GM21825 (cell line): Measurements from ENCODE around the gene PPP2R5D.
"Not testable (repeated sequence)": the region's sequence is repeated elsewhere in the genome, so short reads cannot be mapped to it uniquely, and the experiment has no call there.

Source experiments
- ATAC-seq: cut with Tn5 transposase; IDR thresholded peaks from one replicate; pipeline ENCODE4 v1.9.1; 2021; ENCODE audit warnings: mild to moderate bottlenecking, moderate library complexity; ENCODE audit not compliant: unreplicated experiment

Gene PPP2R5D

GRCh38 chr6:42988486-42989020, 4.2 kb downstream of the PPP2R5D start:
- no peak for ATAC-seq

DNA sequence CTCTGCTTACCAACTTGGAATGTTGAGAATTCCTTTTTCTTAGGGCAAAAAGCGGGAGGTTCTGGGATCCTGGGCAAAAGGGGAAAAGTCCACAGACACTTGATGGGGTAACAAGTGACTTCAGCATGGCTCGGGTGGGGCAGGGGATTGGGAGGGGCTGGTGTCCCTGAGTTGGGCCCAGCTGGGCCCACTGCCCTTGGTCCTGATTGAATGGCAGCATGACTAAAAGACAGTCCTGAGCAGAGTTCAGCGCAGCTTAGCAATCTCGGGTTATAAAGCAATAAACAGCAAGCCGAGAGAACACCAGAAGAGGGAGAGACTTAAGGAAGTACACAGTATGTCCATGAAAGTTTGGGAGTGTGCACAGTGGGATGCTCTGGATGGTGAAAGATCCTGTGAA, 5.6 kb downstream of the PPP2R5D start:
- ATAC-seq, result no peak

GRCh38 chr6:42993445-42993844, 9.1 kb downstream of the PPP2R5D start:
- ATAC-seq, result no peak

- no peak for ATAC-seq
Measured at GRCh38 chr6:42996513-42996912, 12.1 kb downstream of the PPP2R5D start.

GRCh38 chr6:42998205-42998604, 13.8 kb downstream of the PPP2R5D start:
- ATAC-seq, result not testable (repeated sequence)

DNA sequence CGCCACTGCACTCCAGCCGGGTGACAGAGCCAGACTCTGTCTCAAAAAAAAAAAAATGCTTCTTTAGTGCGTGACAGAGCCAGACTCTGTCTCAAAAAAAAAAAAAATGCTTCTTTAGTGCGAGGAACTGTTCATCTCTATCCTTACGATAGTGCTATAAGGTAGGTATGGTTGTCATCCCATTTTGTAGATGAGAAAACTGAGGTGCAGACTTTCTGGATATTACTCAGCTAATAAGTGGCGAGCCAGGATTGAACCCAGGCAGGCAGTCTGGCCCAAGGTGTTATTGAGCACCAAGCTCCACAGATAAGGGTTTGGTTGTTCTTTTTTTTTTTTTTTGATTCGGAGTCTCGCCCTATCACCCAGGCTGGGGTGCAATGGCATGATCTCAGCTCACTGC, 17.5 kb downstream of the PPP2R5D start:
- no peak for ATAC-seq

DNA sequence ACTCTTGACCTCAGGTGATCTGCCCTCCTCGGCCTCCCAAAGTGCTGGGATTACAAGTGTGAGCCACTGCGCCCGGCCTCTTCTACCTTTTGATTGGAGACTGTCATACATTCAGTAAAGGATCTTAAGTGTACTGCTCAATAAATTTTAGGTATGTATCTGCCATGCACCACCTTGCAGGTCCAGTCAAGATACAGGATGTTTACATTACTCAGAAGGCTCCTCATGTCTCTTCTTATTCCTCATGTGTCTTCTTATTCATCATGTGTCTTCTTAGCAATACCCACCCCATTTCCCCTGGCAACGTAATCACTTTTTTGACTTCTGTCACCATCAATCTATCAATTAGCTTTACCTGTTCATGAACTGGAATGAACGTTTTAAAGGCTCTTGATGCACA, 21.5 kb downstream of the PPP2R5D start:
- ATAC-seq, result no peak

DNA sequence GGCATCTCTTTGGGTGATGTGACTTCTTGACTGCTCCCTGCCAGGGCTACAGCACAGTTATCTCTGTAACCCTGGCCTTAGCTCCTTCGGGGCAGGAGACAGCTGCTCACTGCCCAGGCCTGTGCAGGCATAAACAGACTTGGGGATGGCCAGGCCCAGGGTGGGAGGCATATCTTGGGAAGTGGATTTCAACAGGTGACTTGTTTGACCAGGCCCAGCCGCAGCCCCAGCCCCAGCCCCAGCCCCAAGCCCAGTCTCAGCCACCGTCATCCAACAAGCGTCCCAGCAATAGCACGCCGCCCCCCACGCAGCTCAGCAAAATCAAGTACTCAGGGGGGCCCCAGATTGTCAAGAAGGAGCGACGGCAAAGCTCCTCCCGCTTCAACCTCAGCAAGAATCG, 21.9 kb downstream of the PPP2R5D start:
- ATAC-seq, result no peak

DNA sequence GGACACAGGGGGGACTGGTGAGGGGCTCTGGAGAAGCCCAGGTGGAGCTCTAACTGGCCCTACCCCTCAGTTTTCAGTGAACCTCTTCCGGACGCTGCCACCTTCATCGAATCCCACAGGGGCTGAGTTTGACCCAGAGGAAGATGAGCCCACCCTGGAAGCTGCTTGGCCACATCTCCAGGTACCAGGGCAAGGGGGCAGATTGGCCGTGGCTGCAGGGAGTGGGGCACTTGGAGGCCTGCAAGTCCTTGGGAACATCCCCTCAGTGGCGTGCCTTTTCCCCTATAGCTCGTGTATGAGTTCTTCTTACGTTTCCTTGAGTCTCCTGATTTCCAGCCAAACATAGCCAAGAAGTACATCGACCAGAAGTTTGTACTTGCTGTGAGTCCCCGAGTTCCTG, 22.8 kb downstream of the PPP2R5D start:
- ATAC-seq, result no peak

- no peak for ATAC-seq
Measured at GRCh38 chr6:43009124-43009523, 24.8 kb downstream of the PPP2R5D start.

DNA sequence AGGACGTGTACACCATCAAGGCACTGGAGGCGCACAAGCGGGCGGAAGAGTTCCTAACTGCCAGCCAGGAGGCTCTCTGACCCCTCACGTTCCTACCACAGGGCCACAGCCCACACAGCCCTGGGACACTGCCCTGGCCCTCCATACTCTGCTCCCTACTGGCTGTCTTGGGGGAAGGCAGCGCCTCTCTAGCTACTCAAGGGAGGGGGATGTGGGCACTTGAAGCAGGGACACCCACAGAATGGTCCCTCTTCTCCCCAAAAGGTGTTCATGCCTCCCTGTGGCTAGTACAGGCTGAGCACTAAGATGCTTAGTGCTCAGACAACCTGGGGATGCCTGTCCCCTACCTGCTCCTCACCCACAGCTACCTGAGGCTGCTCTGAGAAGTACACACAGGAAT, 26.8 kb downstream of the PPP2R5D start:
- ATAC-seq, result no peak

DNA sequence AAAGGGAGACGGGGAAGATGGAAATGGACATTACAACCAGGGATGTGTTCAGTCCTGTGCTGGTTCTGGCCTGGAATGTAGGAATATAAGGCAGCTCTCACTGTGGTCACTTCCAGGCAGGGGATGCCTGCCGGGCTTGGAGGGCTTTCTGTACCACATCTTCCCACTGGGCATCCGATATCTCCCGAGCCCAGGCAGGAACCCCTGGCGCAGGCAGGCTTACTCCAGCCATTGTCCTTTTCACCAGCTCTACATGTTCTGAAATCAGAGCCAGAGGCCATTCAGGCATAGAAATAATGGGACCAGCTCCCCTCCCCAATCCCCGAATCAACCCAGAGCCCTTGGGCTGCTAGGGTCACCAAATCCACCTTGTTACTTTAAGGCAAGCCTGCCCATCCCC, 28.0 kb downstream of the PPP2R5D start:
- ATAC-seq, result no peak

GRCh38 chr6:43013097-43013842, 28.9 kb downstream of the PPP2R5D start:
- peak; percentile 1 for ATAC-seq

DNA sequence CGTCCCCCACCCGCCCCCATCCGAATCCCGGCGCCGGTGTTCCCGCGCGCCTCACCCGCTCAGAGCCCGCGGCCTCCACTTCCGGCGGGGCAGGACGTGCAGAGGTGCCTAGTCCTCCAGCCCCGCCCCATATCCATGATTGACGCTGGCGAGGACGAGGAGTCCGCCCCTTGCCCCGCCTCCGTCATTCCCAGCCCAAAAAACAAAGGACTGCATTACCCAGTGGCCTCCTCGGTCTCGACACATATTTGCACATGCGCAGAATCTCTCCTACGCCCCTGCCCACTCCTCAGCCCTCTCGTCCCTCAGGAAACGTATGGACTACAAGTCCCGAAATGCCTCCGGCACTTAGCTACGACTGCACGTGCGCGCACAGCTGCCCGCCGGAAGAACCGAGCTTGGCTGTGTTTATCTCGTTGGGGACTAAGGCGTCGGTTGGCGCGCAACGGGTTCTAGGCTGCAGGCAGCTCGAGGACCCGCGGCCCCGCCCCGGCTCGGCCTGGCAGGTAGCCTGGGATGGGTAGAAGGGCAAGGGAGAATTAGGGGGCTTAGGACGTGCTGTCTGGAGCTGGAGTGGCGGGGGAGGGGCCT, 29.6 kb downstream of the PPP2R5D start, which contains the start of the genes KLHDC3 and MEA1:
KLHDC3 (plus strand) TSS at position 407 of the 591 bp plus-strand sequence. CDS start 2,944 bp downstream, outside the sequence.
MEA1 (minus strand) TSS at position 104 of the 591 bp plus-strand sequence. CDS start 133 bp downstream, outside the sequence.
- ATAC-seq, result peak; percentile 86

GRCh38 chr6:43014434-43014909, 30.1 kb downstream of the PPP2R5D start:
- ATAC-seq, result no peak

DNA sequence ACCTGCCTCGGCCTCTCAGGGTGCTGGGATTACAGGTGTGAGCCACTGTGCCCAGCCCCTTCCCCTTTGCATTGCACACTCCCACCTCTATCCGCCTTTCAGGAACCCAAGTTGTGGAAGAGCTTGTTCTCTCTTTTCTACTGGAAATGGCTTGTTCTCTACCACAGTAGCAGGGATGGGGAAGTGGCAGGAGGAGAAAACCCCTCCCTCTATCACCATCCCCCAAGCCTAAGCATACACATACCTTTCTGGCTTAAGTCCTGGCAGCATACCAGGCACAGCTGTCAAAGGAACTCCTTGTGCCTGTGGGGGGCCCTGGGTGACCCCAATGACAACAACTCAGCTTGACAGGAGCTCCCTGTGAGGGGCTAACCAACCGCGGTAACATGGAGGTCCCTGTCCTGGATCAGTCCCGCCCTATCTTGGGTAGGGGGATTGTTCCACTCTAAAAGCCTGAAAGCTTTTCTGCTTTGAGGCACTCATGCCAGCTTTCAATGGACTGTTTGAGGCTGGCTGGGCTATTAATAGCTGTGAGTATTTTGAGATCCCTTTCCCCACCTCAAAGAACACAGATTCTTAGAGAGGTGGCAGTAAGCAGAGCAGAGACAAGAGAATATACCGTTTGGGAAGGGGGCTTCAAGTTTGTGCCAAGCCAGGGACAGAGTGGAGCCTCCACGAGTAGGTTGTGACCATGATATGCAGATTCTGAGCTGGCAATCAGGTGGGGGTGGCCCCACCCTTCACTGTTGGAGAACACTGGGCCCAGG, 32.0 kb downstream of the PPP2R5D start:
- no peak for ATAC-seq

- ATAC-seq, result no peak
Measured at GRCh38 chr6:43016943-43017334, 32.6 kb downstream of the PPP2R5D start.

GRCh38 chr6:43019152-43019551, 34.8 kb downstream of the PPP2R5D start:
- no peak for ATAC-seq

- ATAC-seq, result no peak
Measured at GRCh38 chr6:43020052-43020705, 35.8 kb downstream of the PPP2R5D start.

GRCh38 chr6:43020847-43021246, 36.5 kb downstream of the PPP2R5D start:
- ATAC-seq, result no peak
